CD14-positive monocyte (primary cell): ENCODE data around the gene RFX3. TPM values are rescaled to one million over a fixed set of nuclear protein-coding genes. Genes with fewer than 3 reads are reported as not detected.

Source experiments
- DNase-seq, 3 donors: peaks; one replicate each; pipeline ENCODE4 v3.0.0-alpha.2; 2011 to 2022
- H2AFZ ChIP-seq: 2 replicates; pipeline ENCODE4 v1.6.0; 2012; ENCODE audit warnings: mild to moderate bottlenecking, low read depth, low read length, inconsistent platforms; ENCODE audit not compliant: insufficient read depth, poor library complexity, severe bottlenecking
- H3K27ac ChIP-seq, 2 donors: 1 replicate in 1 of 2; 2 replicates in 1 of 2; pipeline ENCODE4 v1.5.1; 2012 to 2013; ENCODE audit warnings: low read length in 2 of 2, control low read depth in 1 of 2, inconsistent platforms in 1 of 2, low read depth in 1 of 2, mild to moderate bottlenecking in 1 of 2
- H3K27me3 ChIP-seq, 2 donors: one replicate each; pipeline versions ENCODE4 v1.6.0 to v1.6.1; 2011 to 2013; ENCODE audit warnings: low read length in 2 of 2; ENCODE audit not compliant: control insufficient read depth in 2 of 2, insufficient read depth in 2 of 2
- H3K36me3 ChIP-seq, 2 donors: replicated peaks in 1 of 2; 1 replicate in 1 of 2; 2 replicates in 1 of 2; pipeline versions ENCODE4 v1.5.1 to v1.6.1; 2012 to 2013; ENCODE audit warnings: low read length in 2 of 2, control low read depth in 1 of 2, inconsistent platforms in 1 of 2, mild to moderate bottlenecking in 1 of 2; ENCODE audit not compliant: insufficient read depth in 2 of 2, control insufficient read depth in 1 of 2
- H3K4me1 ChIP-seq, 2 donors: 1 replicate in 1 of 2; 2 replicates in 1 of 2; pipeline versions ENCODE4 v1.5.1 to v1.6.1; 2012 to 2013; ENCODE audit warnings: low read length in 2 of 2, control low read depth in 1 of 2, inconsistent platforms in 1 of 2, mild to moderate bottlenecking in 1 of 2, moderate library complexity in 1 of 2; ENCODE audit not compliant: insufficient read depth in 2 of 2, control insufficient read depth in 1 of 2
- H3K4me2 ChIP-seq: replicated peaks from 2 replicates; pipeline ENCODE3; 2012; ENCODE audit warnings: low read length, moderate library complexity, mild to moderate bottlenecking; ENCODE audit not compliant: poor library complexity, severe bottlenecking; ENCODE audit errors: extremely low read depth
- H3K4me3 ChIP-seq, 3 experiments: fragments of 200-600 bp in 1 of 3; sonication (generic) in 1 of 3; replicated peaks in 1 of 3; 1 replicate in 2 of 3; 2 replicates in 1 of 3; pipeline ENCODE4 v1.5.1; 2011 to 2013; ENCODE audit warnings: low read length in 3 of 3, mild to moderate bottlenecking in 3 of 3, control low read depth in 2 of 3, low read depth in 2 of 3, inconsistent platforms in 1 of 3, moderate library complexity in 1 of 3
- H3K79me2 ChIP-seq: 2 replicates; pipeline ENCODE4 v1.6.0; 2012; ENCODE audit warnings: mild to moderate bottlenecking, control low read depth, inconsistent platforms, low read length, moderate library complexity; ENCODE audit not compliant: insufficient read depth
- H3K9ac ChIP-seq: 2 replicates; pipeline ENCODE4 v1.6.0; 2017; ENCODE audit warnings: low read length, mild to moderate bottlenecking; ENCODE audit not compliant: insufficient read depth, poor library complexity, severe bottlenecking
- H3K9me3 ChIP-seq, 2 donors: replicated peaks in 1 of 2; 1 replicate in 1 of 2; 2 replicates in 1 of 2; pipeline versions ENCODE4 v1.5.1 to v1.6.1; 2012 to 2013; ENCODE audit warnings: low read length in 2 of 2, control low read depth in 1 of 2; ENCODE audit not compliant: control insufficient read depth in 1 of 2, insufficient read depth in 1 of 2
- H4K20me1 ChIP-seq: 2 replicates; pipeline ENCODE4 v1.6.0; 2012; ENCODE audit warnings: mild to moderate bottlenecking, low read length, control low read depth, moderate library complexity; ENCODE audit not compliant: insufficient read depth
- H3K27ac Mint-ChIP-seq, 7 donors: one replicate each; pipeline ENCODE4 v1.8.0; 2020; ENCODE audit warnings: mild to moderate bottlenecking in 7 of 7, mixed read lengths in 7 of 7, moderate library complexity in 6 of 7, inconsistent platforms in 2 of 7
- H3K27me3 Mint-ChIP-seq, 3 donors: one replicate each; pipeline ENCODE4 v1.8.0; 2021 to 2022; ENCODE audit warnings: low read depth in 3 of 3, mild to moderate bottlenecking in 3 of 3, mixed read lengths in 3 of 3, moderate library complexity in 3 of 3, inconsistent platforms in 1 of 3
- H3K36me3 Mint-ChIP-seq, 2 donors: one replicate each; pipeline ENCODE4 v1.8.0; 2020; ENCODE audit warnings: mixed read lengths in 2 of 2, inconsistent platforms in 1 of 2, mild to moderate bottlenecking in 1 of 2
- H3K4me1 Mint-ChIP-seq: one replicate; pipeline ENCODE4 v1.8.0; 2020; ENCODE audit warnings: mild to moderate bottlenecking, mixed read lengths
- H3K4me3 Mint-ChIP-seq, 2 donors: one replicate each; pipeline ENCODE4 v1.8.0; 2020; ENCODE audit warnings: mild to moderate bottlenecking in 2 of 2, mixed read lengths in 2 of 2, moderate library complexity in 1 of 2
- H3K9me3 Mint-ChIP-seq, 7 donors: one replicate each; pipeline ENCODE4 v1.8.0; 2020 to 2022; ENCODE audit warnings: mixed read lengths in 7 of 7, mild to moderate bottlenecking in 6 of 7, moderate library complexity in 6 of 7, inconsistent platforms in 2 of 7
- CTCF ChIP-seq: fragments of 200-600 bp; IDR thresholded peaks from one replicate; pipeline ENCODE4 v1.8.0; 2022; ENCODE audit warnings: antibody characterized with exemption, mild to moderate bottlenecking
- WGBS: methylation state at CpG from one replicate; pipeline ENCODE4 v1.1.5; 2013; ENCODE audit warnings: missing lambda C conversion rate; ENCODE audit not compliant: insufficient coverage; 5-methylcytosine and 5-hydroxymethylcytosine counted together
- intact Hi-C, 2 donors: fragments of 100-400 bp; cut with micrococcal nuclease; formaldehyde crosslinking; loops; one replicate each; pipeline versions ENCODE4 v1.15.0 to v1.15.1; 2023
- polyA plus RNA-seq, 3 donors: library from polyadenylated mRNA; depleted of rRNA in 1 of 3; unstranded in 2 of 3; stranded (reverse) in 1 of 3; fragments of 300-500 nt in 2 of 3; fragments of >200 nt in 1 of 3; fragmentation: Illumina TruSeq in 2 of 3; gene quantifications; 1 replicate in 2 of 3; 2 replicates in 1 of 3; pipeline ENCODE4 v1.2.3, GENCODE V29; 2012 to 2021

RFX3 gene
- polyA plus RNA-seq, 3 donors = 1.7 to 5.2 (median 3.2) TPM

GRCh38 chr9:3237121-3237520 is 288.7 kb downstream of the RFX3 start:
- no peaks in the 10 kb centered on the region for H4K20me1 ChIP-seq
- no peaks in the 10 kb centered on the region for H3K9me3 Mint-ChIP-seq
- no peak for TF ChIP-seq CTCF

GRCh38 chr9:3235497-3235896 is 290.3 kb downstream of the RFX3 start:
- no CpG with 5 or more reads among the region's 1 CpG for WGBS
- Histone ChIP-seq H3K4me2 (no peak overlapping the region), H3K4me3 (no peak overlapping the region), H3K4me1 (peaks cover 0 to 3% of the 10 kb centered on the region in 2 donors), H3K79me2 (no peaks in the 10 kb centered on the region), H3K36me3 (no peaks in the 10 kb centered on the region), H4K20me1 (no peaks in the 10 kb centered on the region), H2AFZ (no peak overlapping the region), H3K9me3 (no peaks in the 10 kb centered on the region), H3K27me3 (no peaks in the 10 kb centered on the region), H3K9ac (no peak overlapping the region), H3K27ac (no peak overlapping the region)
- TF ChIP-seq CTCF = no peak
- H3K27me3 Mint-ChIP-seq = no peaks in the 10 kb centered on the region
- H3K4me1 Mint-ChIP-seq = peaks cover 17% of the 10 kb centered on the region
- no peak for DNase-seq
- no peak overlapping the region for H3K27ac Mint-ChIP-seq
- peaks cover 2 to 3% of the 10 kb centered on the region in 2 donors for H3K36me3 Mint-ChIP-seq
- no peak overlapping the region for H3K4me3 Mint-ChIP-seq
- intact Hi-C loops = no loop called here
- H3K9me3 Mint-ChIP-seq = no peaks in the 10 kb centered on the region

More at GRCh38 chr9:3237121-3237520, 288.7 kb downstream of the RFX3 start:
- Histone ChIP-seq H3K9ac (no peak overlapping the region), H3K4me1 (peaks cover 13 to 15% of the 10 kb centered on the region in 2 donors), H3K27me3 (no peaks in the 10 kb centered on the region), H3K4me3 (no peak overlapping the region), H2AFZ (no peak overlapping the region), H3K36me3 (no peaks in the 10 kb centered on the region), H3K4me2 (no peak overlapping the region), H3K9me3 (no peaks in the 10 kb centered on the region), H3K79me2 (no peaks in the 10 kb centered on the region), H3K27ac (no peak overlapping the region)
- Mint-ChIP-seq H3K27me3 (no peaks in the 10 kb centered on the region), H3K4me3 (no peak overlapping the region), H3K36me3 (peaks cover 2 to 3% of the 10 kb centered on the region in 2 donors), H3K27ac (no peak overlapping the region), H3K4me1 (peaks cover 27% of the 10 kb centered on the region)
- no peak for DNase-seq
- intact Hi-C loops = no loop called here
